ENCODE data around the gene UBA6. TPM values are rescaled to one million over a fixed set of nuclear protein-coding genes. Genes with fewer than 3 reads are reported as not detected.

Gene UBA6
- total RNA-seq, 4 donors from 2014 or later: 15.6 to 198 (median 67.3) TPM

- DNase-seq: no peak
- Histone ChIP-seq H3K27ac (no peak overlapping the region), H3K9me3 (no peaks in the 10 kb centered on the region), H3K4me3 (no peak overlapping the region), H3K4me1 (no peaks in the 10 kb centered on the region), H3K27me3 (no peaks in the 10 kb centered on the region), H3K36me3 (no peaks in the 10 kb centered on the region)
- intact Hi-C loops (cut with DNase I; ENCODE audit: low total_unique reads): no loop called here
- TF ChIP-seq CTCF (IDR thresholded peaks at IDR 0.05): no peak
- TF ChIP-seq POLR2A (IDR thresholded peaks at IDR 0.05): no peak
Measured at GRCh38 chr4:67576059-67576466, 124.9 kb downstream of the UBA6 start.

DNA sequence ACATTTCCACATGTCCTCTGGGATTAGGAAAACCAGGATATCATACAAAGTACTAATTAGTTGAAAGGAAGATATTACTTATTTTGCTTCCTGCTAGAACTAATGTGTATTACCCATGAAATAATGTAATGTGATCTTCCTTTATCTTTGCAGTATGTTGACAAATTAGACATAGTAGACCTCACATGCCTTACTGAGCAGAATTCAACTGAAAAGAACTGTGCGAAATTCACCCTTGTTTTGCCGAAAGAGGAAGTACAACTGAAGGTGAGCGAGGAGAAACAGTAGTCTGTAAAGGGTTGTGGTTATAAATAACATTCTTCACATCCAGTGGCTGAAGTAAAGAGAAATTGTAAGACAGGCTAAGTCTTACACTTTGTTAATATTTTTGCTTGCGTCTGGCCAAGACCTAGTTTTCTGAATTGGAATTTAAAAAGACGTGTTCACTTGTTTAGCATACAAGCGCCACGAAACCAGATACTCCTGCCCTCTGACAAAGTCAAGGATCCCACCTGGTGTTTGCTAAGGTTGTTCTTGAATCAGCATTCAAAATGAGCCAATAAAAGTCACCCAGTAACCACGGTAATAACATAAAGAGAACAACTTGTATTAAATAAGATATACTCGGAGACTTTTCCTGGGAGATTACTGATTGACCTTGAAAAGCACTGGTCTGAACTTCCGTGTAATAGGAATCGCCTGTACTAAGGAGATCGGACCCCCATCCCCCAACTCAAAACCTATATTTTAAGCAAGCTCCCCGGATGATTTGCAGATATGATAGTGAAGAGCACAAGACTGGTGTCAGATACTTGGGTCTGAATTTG is 125.5 kb downstream of the UBA6 start:
- Histone ChIP-seq H3K27ac (no peak overlapping the region), H3K9me3 (no peaks in the 10 kb centered on the region), H3K4me3 (no peak overlapping the region), H3K4me1 (no peaks in the 10 kb centered on the region), H3K36me3 (no peaks in the 10 kb centered on the region), H3K27me3 (no peaks in the 10 kb centered on the region)
- TF ChIP-seq POLR2A (IDR thresholded peaks at IDR 0.05): no peak
- TF ChIP-seq CTCF (IDR thresholded peaks at IDR 0.05): no peak
- DNase-seq: no peak
- intact Hi-C loops (cut with DNase I; ENCODE audit: low total_unique reads): no loop called here

DNA sequence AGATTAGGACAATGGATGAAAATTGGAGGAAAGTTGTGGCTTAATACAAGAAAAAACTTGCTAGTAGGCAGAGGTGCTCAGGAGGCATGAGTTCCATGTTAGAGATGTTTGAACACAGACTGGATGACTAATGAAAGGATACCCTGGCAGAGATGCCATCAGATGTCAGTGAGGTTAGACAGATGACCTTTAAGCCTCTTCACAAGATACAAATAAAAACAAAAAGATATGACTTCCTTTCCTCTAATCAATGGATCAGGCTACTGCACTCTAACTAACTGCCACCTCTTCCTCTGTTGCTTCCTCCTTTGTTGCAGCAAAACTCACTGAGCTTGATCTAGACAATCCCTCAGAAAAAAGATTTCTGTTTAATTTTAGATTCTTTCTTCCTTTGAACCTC is 127.8 kb downstream of the UBA6 start:
- DNase-seq: no peak
- Histone ChIP-seq H3K4me3 (no peak overlapping the region), H3K27ac (no peak overlapping the region), H3K27me3 (no peaks in the 10 kb centered on the region), H3K36me3 (no peaks in the 10 kb centered on the region), H3K9me3 (no peaks in the 10 kb centered on the region), H3K4me1 (no peaks in the 10 kb centered on the region)
- intact Hi-C loops (cut with DNase I; ENCODE audit: low total_unique reads): no loop called here
- TF ChIP-seq CTCF (IDR thresholded peaks at IDR 0.05): no peak
- TF ChIP-seq POLR2A (IDR thresholded peaks at IDR 0.05): no peak

DNA sequence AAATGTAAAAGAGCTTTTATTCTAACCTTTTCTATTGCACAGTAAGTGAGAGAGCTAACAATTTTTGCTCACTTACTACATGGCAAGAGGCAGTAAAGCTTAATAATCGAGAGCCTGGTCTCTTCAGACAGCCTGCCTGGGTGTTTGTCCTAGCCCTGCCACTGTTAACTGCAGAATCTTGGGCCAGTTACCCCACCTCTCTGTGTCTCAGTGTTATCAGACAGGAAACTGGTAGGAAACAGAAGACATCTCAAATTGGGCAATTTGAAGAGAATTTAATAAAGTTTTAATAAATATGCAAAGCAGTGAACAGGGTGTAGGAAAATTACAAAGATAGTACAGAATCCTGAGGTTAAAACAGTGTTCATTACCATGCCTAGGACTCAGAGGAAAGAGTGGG is 129.0 kb downstream of the UBA6 start:
- DNase-seq: no peak
- intact Hi-C loops (cut with DNase I; ENCODE audit: low total_unique reads): no loop called here
- H3K27ac ChIP-seq: no peak overlapping the region
- H3K9me3 ChIP-seq: no peaks in the 10 kb centered on the region
- H3K4me1 ChIP-seq: no peaks in the 10 kb centered on the region
- H3K27me3 ChIP-seq: no peaks in the 10 kb centered on the region
- no peak overlapping the region for H3K4me3 ChIP-seq
- TF ChIP-seq POLR2A (IDR thresholded peaks at IDR 0.05) (no peak), CTCF (IDR thresholded peaks at IDR 0.05) (no peak)
- H3K36me3 ChIP-seq: no peaks in the 10 kb centered on the region

DNA sequence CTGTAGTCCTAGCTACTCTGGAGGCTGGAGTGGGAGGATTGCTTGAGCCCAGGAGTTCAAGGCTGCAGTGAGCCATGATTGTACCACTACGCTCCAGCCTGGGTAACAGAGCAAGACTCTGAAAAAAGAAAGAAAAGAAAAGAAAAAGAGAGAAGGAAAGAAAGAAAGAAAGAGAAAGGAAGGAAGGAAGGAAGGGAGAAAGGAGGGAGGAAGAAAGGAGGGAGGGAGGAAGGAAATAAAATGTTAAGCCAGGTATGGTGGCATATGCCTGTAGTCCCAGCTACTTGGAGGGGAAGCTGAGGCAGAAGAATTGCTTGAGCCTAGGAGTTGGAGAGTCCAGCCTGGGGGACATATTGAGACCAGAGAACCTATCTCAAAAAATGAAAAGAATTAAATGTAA is 130.4 kb downstream of the UBA6 start:
- H3K27ac ChIP-seq: no peak overlapping the region
- H3K27me3 ChIP-seq: no peaks in the 10 kb centered on the region
- no peak for DNase-seq
- no peaks in the 10 kb centered on the region for H3K9me3 ChIP-seq
- intact Hi-C loops (cut with DNase I; ENCODE audit: low total_unique reads): no loop called here
- H3K4me3 ChIP-seq: no peak overlapping the region
- H3K4me1 ChIP-seq: no peaks in the 10 kb centered on the region
- TF ChIP-seq CTCF (IDR thresholded peaks at IDR 0.05): no peak
- H3K36me3 ChIP-seq: no peaks in the 10 kb centered on the region

Data from uterus (tissue), 4 donors.